ENCODE results near the gene TCP11L1.
A peak's percentile ranks its signal among the peaks of the same experiment; 100 is the strongest.
"Not testable (repeated sequence)": the region's sequence is repeated elsewhere in the genome, so short reads cannot be mapped to it uniquely, and the experiment has no call there.

TCP11L1 gene

DNA sequence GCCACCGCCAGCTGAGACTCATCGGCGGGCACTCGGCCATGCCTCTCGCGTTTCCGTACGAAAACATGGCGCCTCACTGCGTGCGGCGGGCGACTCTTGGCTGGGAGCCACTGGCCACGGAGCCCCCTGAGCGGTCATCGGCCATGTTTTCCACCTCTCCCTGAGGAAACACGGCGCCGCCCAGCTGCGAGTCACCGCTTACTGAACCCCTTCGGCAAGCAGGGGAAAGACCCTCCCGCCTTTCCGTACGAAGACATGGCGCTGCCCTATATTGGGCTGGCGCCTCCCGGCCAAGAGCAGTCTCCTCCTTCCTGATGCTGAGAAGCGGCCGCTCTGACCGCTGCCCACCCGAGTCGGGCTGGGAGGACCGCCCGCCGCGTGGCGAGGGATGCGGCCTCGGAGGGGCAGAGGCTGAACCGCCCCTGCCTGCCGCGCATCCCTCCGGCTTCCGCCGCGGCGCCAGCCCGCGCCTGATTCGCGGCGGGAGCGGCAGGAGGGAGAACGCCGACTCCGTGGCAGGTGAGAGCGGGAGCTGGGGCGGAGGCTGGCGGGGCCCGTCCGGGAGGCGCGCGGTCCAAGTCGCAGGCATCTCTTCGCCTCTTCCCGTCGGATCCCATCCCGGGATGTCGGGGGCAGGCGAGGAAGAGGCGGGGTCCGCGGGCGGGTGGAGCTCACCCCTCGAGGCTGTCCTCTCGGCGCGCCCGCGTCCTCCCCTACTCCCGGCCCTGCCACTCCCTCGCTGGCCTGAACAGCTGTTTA is at the start of gene TCP11L1:
TSS of gene TCP11L1 (plus strand) at position 299 of the 759 bp plus-strand sequence. CDS start 4,202 bp downstream, outside the sequence.
- peak; percentile 78 for DNase-seq

DNA sequence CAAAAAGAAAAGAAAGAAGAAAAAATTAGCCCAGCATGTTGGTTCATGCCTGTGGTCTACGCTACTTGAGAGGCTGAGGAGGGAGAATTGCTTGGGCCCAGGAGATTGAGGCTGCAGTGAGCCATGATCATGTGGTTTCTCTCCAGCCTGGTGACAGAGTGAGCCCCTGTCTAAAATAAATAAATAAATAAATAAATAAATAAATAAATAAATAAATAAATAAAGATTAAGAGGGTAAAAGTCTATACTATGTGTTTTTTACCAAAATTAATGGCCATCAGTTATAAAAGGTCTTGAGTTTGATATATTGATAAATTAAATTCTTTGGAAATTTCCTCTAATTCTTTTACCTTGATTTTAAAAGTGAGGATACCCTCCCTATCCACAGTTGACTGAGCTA is 48.9 kb upstream of the TCP11L1 start:
- DNase-seq, result no peak

DNA sequence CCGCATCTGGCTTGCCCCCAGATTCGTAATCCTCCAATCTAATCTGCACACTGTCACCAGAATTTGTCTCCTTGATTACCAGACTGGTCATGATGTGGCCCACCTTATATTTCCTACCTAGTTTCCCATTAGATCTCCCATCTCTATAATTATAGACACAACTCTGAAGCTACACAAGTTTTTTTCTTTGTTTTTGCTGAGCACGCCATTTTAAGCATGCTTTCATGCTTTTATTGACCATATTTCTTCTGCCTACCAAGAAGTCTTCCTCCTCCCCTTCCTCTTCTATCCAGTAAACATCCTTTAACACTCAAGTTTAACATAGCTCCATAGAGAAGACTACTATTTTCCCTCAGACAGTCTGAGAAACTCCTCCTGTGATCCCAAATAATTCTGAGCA is 47.9 kb upstream of the TCP11L1 start:
- no peak for DNase-seq

DNA sequence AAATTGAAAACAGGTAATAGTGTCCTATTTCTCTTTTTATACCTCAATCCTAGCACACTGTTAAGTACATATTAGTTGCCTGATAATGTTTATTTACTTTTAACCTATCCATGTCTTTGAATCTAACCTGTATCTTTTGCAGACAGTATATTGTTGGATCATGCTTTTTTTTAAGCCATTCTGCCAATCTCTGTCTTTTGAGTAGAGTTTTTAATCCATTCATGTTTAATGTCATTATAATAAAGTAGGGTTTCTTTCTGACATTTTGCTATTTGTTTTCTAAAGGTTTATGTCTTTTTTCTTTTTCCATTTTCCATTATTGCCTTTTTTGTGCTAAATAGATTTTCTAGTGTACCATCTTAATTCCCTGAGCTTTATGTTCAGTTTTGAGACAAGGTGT is 47.5 kb upstream of the TCP11L1 start:
- no peak for DNase-seq

DNA sequence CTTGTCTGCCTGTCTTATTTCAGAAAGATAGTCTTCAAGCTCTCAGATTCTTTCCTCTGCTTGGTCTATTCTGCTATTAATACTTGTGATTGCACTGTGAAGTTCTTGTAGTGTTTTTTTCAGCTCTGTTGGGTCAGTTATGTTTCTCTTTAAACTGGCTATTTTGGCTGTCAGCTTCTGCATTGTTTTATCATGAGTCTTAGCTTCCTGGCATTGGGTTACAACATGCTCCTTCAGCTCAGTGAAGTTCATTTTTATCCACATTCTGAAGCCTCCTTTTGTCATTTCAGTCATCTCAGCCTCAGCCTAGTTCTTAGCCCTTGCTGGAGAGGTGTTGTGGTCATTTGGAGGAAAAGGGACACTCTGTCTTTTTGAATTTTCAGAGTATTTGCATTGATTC is 39.2 kb upstream of the TCP11L1 start:
- no peak for DNase-seq

DNA sequence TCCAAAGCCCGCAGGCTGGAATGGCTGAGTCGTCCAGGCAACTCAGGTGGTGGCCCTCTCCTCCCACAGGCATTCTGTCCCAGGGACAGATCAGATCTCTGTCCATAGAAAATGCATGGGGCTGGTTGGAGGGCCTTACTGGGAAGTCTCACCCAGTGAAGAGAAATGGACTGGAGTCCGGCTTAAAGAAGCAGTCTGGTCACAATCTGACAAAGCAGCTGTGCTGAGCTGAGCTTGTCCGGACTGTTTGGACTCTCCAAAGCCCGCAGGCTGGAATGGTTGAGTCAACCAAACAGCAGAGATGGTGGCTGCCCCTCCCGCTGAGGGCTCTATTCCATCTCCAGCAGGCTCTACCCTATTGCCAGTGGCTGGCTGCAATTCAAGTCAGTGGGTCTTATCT is 38.1 kb upstream of the TCP11L1 start:
- no peak for DNase-seq

- DNase-seq, result no peak
Observed at GRCh38 chr11:33001751-33002542, 37.4 kb upstream of the TCP11L1 start.

DNA sequence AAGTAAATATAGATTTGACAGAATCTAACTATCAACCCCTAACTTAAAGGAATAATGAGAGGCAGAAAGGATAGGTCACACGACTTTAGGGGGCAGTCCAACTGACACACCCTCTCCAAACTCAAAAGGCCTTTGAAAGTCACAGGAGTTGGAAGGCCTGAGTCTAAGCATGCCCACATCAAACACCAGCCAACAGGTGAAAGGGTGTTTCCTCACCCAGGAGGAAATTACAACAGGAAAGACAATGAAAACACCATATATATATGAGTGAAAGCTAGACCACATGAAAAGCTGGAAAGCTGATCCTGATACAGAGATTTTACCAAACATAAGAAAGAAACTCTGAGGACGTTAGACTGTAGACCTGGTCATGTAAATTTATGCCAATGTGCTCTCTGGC is 34.2 kb upstream of the TCP11L1 start:
- no peak for DNase-seq

- DNase-seq, result no peak
Observed at GRCh38 chr11:33006010-33006409, 33.4 kb upstream of the TCP11L1 start.

- no peak for DNase-seq
Observed at GRCh38 chr11:33013755-33014154, 25.6 kb upstream of the TCP11L1 start.

DNA sequence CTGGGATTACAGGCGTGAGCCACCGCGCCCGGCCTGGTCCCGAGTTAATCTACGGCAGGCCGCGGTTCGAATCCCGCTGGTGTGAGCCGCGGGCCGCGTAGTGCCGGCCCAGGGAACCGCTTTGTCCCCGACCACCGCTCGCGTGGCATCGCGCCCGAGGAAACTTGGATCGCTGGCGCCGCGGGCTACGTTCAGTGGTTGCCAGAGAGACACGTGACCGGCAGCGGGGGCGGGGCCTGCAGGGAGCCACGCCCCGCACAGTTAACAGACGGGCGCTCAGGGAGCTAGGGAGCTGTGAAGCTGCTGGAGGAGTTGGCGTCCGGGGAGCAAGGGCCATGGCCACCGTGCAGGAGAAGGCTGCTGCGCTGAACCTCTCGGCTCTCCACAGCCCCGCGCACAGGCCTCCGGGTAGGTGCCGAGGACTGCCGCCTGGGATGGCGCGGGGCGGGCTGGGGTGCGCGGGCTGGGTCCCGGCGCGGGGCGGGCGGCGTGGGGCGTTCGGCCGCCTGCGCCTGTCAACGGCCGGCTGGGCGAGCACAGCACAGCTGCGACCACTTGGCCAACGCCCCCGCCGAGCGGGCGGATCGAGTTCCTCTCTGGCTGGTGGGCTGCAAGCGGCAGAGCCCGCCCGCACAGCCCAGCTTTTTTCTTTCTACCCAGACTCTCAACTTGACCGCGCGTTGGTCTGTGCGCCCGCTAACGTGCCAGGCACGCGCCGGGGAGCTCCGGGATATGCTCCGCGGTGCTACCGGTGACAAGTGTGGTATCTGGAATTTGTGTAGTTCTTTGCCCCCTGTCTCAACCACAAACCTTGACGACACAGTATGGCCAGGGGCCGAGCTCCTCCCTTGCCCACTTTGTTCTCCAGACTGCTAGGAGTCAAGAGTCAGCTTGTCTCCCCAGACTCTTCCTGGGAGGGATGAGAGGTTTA is 23.5 kb upstream of the TCP11L1 start, which contains the start of gene DEPDC7:
TSS of gene DEPDC7 (plus strand) at position 258 of the 931 bp plus-strand sequence. CDS start at position 336, 78 bp downstream.
- DNase-seq, result peak; percentile 43

GRCh38 chr11:33016654-33017053 is 22.7 kb upstream of the TCP11L1 start:
- DNase-seq, result no peak

- no peak for DNase-seq
Observed at GRCh38 chr11:33017478-33017877, 21.9 kb upstream of the TCP11L1 start.

GRCh38 chr11:33017965-33018364 is 21.4 kb upstream of the TCP11L1 start:
- DNase-seq, result no peak

DNA sequence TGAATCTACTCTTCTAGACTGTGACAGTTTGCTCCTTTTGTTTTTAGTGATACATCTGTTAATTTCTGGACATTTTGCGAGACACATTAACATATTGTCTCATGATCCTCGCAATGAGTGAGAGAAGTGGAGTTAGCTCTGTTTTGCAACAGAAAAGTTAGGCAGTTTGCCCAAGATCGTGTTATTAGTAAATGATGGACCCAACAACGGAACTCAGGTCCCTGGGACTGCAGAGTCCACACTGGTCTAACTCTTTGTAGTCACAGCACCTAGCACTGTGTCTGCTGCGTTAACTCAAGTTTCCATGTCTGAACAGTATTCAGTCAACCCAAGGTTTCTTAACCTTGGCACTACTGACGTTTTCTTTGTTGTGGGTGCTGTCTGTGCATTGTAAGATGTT is 20.5 kb upstream of the TCP11L1 start:
- DNase-seq, result no peak

DNA sequence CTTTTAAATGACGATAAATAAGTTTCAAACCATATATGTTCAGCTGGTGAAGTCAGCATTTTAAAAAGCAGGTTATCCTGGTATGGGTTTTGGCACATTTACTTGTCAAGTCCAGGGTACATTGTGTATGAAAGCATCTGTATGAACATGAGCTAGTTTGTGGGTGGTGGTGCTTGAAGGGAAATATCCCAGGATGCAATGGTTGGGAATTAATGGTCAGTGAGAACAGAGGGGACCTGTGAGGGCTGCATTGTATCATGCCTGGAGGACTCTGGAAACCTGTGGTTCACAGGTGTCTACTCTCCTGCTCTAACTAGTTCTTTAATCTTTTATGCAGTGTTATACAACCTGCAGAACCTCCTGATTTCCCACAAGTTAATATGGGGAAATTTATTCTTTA is 17.9 kb upstream of the TCP11L1 start:
- no peak for DNase-seq

GRCh38 chr11:33021937-33022336 is 17.4 kb upstream of the TCP11L1 start:
- DNase-seq, result no peak

- DNase-seq, result no peak
Observed at GRCh38 chr11:33025339-33025722, 14.0 kb upstream of the TCP11L1 start.

DNA sequence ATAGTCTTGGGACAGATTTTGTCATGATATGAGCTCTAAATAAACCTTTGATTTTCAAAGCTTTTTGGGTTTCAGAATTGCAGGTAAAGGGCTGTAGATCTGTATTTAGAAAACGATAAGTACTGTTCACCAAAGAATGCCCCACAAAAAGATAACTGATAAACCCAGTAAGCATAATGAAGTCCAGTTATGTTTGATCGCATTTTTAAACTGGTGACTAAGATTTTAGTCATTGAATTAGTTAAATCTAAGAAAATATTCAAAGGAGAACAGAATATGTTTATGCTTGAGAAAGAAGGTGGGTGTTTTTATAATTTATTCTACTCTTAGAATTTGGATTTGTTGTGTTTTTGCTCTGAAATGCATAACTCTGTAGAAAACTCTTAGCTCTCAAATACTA is 12.1 kb upstream of the TCP11L1 start:
- DNase-seq, result no peak

DNA sequence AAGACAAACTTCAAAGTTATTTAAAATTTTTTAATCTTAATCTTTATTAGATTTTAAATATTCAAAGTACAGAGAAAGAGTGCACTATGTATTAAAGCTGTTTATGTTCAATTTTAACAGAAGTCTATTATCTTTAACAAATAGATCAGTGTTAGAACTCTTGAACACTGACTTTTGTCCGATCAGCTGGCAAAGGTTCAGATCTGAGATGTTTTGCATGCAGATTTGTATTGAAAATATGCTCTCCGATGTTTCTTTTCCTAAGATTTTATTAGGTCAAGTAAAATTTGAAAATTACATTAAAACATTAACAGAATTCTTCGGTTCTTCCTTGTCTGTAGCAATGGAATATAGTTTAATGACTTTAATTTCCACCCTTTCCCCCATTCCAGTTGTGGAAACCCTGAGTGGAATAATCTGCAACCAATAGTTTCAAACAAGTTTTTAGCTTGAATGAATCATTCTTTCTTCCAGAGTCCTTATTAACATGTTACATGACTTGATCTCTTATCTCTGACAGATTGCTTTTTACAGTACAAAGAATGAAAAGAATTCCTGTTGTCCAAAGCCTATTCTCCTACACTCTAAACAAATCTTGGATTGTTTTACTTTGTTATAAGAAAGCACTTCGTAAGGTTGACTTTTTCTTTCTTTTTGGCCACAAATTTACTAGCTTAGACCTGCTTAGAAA is 11.4 kb upstream of the TCP11L1 start:
- no peak for DNase-seq

DNA sequence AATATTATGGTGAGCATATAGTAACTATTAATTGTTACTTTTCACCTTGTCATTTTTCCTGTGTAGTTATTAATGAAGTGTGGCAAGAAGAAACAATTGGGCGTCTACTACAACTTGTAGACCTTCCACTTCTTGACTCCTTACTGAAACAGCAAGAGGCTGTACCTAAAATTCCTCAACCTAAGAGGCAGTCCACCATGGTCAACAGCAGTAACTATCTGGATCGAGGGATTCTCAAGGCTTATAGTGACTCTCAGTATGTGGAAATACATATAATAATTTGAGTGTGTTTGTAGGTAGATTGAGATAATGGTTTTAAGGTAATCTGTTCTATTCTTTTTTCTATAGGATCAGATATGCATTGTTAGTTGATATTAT is 10.8 kb upstream of the TCP11L1 start:
- no peak for DNase-seq

- not testable (repeated sequence) for DNase-seq
Observed at GRCh38 chr11:33029218-33029617, 10.2 kb upstream of the TCP11L1 start.

GRCh38 chr11:33033493-33033892 is 5.9 kb upstream of the TCP11L1 start:
- DNase-seq, result no peak

Data from NCI-H510A (cell line).